ENCODE results near the gene MEAF6.
"Not testable (repeated sequence)": the region's sequence is repeated elsewhere in the genome, so short reads cannot be mapped to it uniquely, and the experiment has no call there.

The MEAF6 gene

DNA sequence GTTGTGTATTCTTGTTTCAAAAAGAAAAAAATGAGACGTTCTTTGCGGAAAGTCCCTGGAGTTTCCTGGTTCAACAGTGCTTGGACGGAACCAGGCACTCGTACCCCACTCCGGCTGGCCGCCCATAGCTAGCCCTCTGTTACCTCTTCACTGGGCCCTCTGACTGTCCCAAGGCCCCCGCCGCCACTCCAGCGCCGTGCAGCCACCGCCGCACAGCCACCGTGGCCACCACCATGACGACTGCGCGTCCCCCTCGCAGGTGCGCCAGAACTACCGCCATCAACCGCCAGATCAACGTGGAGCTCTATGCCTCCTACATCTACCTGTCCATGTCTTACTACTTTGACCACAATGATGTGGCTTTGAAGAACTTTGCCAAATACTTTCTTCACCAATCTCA is 30.0 kb upstream of the MEAF6 start:
- no peak overlapping the region for H3K27ac Mint-ChIP-seq
- peaks cover 85% of the 10 kb centered on the region for H3K36me3 Mint-ChIP-seq (ENCODE audit: low read depth)

DNA sequence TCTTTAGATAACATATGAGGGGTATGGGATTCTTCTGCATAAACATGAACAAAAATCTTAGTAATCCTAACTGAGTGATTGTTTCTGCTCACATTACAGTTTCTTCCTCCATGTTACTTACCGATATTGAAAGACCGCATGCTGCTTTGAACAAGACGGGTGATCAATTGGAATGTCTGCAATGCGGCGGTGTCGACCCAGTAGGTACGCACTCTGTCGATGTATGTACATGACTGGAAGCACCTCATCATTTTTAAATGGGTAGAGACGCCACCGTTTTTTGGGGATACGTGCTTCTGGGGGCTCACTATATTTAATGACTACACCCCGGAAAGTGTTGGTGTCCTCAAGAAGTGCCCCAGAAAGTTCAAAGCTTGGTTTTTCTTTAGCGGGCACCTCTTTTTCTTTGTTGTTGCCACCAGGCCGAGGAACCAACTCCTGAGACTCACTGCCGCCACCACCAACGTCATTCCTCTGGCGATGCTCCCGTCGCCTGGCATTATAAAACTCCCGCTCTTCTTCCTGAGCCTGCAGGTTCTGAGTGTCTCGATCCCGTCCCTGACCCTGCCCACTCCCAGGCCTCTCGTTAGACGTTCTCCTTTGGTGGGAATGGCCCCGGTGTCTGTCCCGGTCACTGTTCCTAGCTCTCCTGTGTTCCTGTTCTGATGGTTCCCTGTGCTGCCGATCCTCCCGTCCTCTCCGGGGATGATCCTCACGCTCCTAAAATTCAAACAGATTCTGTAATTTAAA is 25.6 kb upstream of the MEAF6 start:
- Mint-ChIP-seq H3K9me3 (no peaks in the 10 kb centered on the region), H3K36me3 (ENCODE audit: low read depth) (peaks cover 92% of the 10 kb centered on the region), H3K4me1 (ENCODE audit: low read depth) (peaks cover 18% of the 10 kb centered on the region), H3K4me3 (no peak overlapping the region), H3K27me3 (no peaks in the 10 kb centered on the region), H3K27ac (peak overlapping the region; percentile 20)
- no peak for DNase-seq

More for the DNA sequence above, 30.0 kb upstream of the MEAF6 start:
- peaks cover 7% of the 10 kb centered on the region for H3K4me1 Mint-ChIP-seq (ENCODE audit: low read depth)
- H3K4me3 Mint-ChIP-seq, result no peak overlapping the region
- no peaks in the 10 kb centered on the region for H3K9me3 Mint-ChIP-seq
- DNase-seq, result no peak
- H3K27me3 Mint-ChIP-seq, result no peaks in the 10 kb centered on the region

GRCh38 chr1:37539154-37539553 is 24.6 kb upstream of the MEAF6 start:
- H3K9me3 Mint-ChIP-seq, H3K27ac Mint-ChIP-seq, H3K27me3 Mint-ChIP-seq, H3K4me3 Mint-ChIP-seq, DNase-seq: not testable (repeated sequence)
- H3K4me1 Mint-ChIP-seq (ENCODE audit: low read depth), result peaks cover 23% of the 10 kb centered on the region
- H3K36me3 Mint-ChIP-seq (ENCODE audit: low read depth), result peaks cover 91% of the 10 kb centered on the region

DNA sequence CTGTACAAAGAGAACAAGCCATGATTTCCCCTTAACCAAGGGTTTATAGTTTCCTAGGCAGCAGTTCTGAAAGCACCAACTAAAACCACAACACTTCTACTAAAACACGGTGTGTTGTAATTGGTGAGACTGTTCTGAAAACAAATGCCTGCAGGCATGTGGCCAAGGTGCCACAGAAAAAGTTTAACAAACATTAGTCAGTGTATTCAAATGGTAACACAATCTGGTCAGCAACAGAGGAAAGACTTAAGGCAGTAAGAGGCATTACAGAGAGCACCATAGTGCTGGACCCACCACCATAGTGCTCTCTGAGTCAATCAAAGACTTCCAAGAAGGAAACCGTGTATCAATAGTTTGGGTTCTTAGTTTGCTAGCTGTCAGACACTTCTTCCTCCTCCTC is 22.8 kb upstream of the MEAF6 start:
- Mint-ChIP-seq H3K4me1 (ENCODE audit: low read depth) (peaks cover 26% of the 10 kb centered on the region), H3K4me3 (no peak overlapping the region), H3K9me3 (no peaks in the 10 kb centered on the region), H3K27me3 (no peaks in the 10 kb centered on the region), H3K36me3 (ENCODE audit: low read depth) (peaks cover 87% of the 10 kb centered on the region), H3K27ac (peak overlapping the region; percentile 73)
- DNase-seq, result no peak

- H3K4me3 Mint-ChIP-seq, result no peak overlapping the region
- peak overlapping the region; percentile 26 for H3K27ac Mint-ChIP-seq
- no peak for DNase-seq
- H3K27me3 Mint-ChIP-seq, result no peaks in the 10 kb centered on the region
- peaks cover 52% of the 10 kb centered on the region for H3K36me3 Mint-ChIP-seq (ENCODE audit: low read depth)
- H3K9me3 Mint-ChIP-seq, result no peaks in the 10 kb centered on the region
- H3K4me1 Mint-ChIP-seq (ENCODE audit: low read depth), result peaks cover 26% of the 10 kb centered on the region
These were observed 18.9 kb upstream of the MEAF6 start for GRCh38 chr1:37533317-37534093.

DNA sequence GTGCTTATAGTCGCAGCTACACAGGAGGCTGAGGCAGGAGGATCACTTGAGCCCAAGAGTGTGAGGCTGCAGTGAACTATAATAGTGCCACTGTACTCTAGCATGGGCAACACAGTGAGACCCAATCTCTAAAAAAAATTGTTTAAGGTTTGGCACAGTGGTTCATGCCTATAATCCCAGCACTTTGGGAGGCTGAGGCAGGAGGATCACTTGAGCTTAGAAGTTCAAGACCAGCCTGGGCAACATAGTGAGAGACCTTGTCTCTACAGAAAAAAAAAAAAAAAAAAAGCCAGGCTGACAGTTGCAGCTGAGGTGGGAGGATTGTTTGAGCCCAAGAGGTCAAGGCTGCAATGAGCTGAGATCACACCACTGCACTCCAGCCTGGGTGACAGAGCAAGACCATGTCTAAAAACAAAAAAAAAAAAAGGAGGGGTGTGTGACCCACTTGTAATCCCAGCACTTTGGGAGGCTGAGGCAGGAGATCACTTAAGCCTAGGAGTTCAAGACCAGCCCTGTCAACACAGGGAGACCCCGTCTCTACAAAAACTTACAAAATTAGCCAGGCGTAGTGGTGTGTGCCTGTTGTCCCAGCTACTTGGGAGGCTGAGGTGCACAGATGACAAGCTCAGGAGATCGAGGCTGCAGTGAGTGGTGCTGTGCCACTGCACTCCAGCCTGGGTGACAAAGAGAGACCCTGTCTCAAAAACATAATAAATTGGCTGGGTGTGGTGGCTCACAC is 18.0 kb upstream of the MEAF6 start:
- Mint-ChIP-seq H3K36me3 (ENCODE audit: low read depth) (peaks cover 42% of the 10 kb centered on the region), H3K4me1 (ENCODE audit: low read depth) (peaks cover 21% of the 10 kb centered on the region)
- not testable (repeated sequence) for H3K27me3 Mint-ChIP-seq, H3K9me3 Mint-ChIP-seq, H3K4me3 Mint-ChIP-seq, H3K27ac Mint-ChIP-seq, DNase-seq

DNA sequence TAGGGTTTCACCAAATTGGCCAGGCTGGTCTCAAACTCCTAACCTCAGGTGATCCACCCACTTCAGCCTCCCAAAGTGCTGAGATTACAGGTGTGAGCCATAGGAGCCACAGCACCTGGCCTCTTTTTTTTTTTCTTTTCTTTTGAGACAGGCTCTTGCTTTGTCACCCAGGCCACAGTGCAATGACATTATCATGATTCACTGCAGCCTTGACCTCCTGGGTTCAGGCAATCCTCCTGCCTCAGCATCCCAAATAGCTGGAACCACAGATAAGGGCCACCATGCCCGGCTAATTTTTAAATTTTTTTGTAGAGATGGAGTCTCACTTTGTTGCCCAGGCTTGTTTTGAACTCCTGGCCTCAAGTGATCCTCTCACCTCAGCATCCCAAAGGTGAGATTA is 15.3 kb upstream of the MEAF6 start:
- H3K27ac Mint-ChIP-seq, H3K9me3 Mint-ChIP-seq: not testable (repeated sequence)
- H3K36me3 Mint-ChIP-seq (ENCODE audit: low read depth), result peaks cover 19% of the 10 kb centered on the region

GRCh38 chr1:37519613-37520012 is 5.0 kb upstream of the MEAF6 start:
- peak overlapping the region; percentile 83 for H3K27ac Mint-ChIP-seq
- H3K27me3 Mint-ChIP-seq, result no peaks in the 10 kb centered on the region
- no peak for DNase-seq
- H3K4me1 Mint-ChIP-seq (ENCODE audit: low read depth), result peaks cover 30% of the 10 kb centered on the region
- H3K36me3 Mint-ChIP-seq (ENCODE audit: low read depth), result peaks cover 7% of the 10 kb centered on the region
- no peaks in the 10 kb centered on the region for H3K9me3 Mint-ChIP-seq
- H3K4me3 Mint-ChIP-seq, result peak overlapping the region; percentile 76

More for the DNA sequence above, 15.3 kb upstream of the MEAF6 start:
- not testable (repeated sequence) for H3K27me3 Mint-ChIP-seq; H3K4me1 Mint-ChIP-seq (ENCODE audit: low read depth); H3K4me3 Mint-ChIP-seq; DNase-seq

DNA sequence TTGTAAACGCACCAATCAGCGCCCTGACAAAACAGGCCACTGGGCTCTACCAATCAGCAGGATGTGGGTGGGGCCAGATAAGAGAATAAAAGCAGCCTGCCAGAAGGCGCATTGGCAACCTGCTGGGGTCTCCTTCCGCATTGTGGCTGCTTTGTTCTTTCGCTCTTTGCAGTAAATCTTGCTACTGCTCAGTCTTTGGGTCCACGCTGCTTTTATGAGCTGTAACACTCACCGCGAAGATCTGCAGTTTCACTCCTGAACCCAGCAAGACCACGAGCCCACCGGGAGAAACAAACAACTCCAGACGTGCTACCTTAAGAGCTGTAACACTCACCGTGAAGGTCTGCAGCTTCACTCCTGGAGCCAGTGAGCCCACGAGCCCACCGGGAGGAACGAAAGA is 4.4 kb upstream of the MEAF6 start:
- not testable (repeated sequence) for H3K27me3 Mint-ChIP-seq; H3K9me3 Mint-ChIP-seq; H3K36me3 Mint-ChIP-seq (ENCODE audit: low read depth)
- Mint-ChIP-seq H3K4me1 (ENCODE audit: low read depth) (peaks cover 30% of the 10 kb centered on the region), H3K4me3 (peak overlapping the region; percentile 76), H3K27ac (peak overlapping the region; percentile 83)
- DNase-seq, result peak; percentile 61

DNA sequence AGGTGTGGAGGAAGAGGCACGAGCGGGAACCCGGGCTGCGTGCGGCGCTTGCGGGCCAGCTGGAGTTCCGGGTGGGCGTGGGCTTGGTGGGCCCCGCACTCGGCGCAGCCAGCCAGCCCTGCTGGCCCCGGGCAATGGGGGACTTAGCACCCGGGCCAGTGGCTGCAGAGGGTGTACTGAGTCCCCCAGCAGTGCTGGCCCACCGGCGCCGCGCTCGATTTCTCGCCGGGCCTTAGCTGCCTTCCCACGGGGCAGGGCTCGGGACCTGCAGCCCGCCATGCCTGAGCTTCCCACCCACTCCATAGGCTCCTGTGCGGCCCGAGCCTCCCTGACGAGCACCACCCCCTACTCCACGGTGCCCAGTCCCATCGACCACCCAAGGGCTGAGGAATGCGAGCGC is 3.7 kb upstream of the MEAF6 start:
- not testable (repeated sequence) for H3K4me3 Mint-ChIP-seq, H3K27ac Mint-ChIP-seq, H3K27me3 Mint-ChIP-seq, DNase-seq, H3K9me3 Mint-ChIP-seq
- peaks cover 15% of the 10 kb centered on the region for H3K36me3 Mint-ChIP-seq (ENCODE audit: low read depth)
- H3K4me1 Mint-ChIP-seq (ENCODE audit: low read depth), result peaks cover 35% of the 10 kb centered on the region

- H3K27ac Mint-ChIP-seq, result no peak overlapping the region
- H3K9me3 Mint-ChIP-seq, result no peaks in the 10 kb centered on the region
- peaks cover 20% of the 10 kb centered on the region for H3K36me3 Mint-ChIP-seq (ENCODE audit: low read depth)
- no peak overlapping the region for H3K4me3 Mint-ChIP-seq
- H3K4me1 Mint-ChIP-seq (ENCODE audit: low read depth), result peaks cover 39% of the 10 kb centered on the region
- DNase-seq, result no peak
- no peaks in the 10 kb centered on the region for H3K27me3 Mint-ChIP-seq
These were observed 3.0 kb upstream of the MEAF6 start for GRCh38 chr1:37517569-37517968.

DNA sequence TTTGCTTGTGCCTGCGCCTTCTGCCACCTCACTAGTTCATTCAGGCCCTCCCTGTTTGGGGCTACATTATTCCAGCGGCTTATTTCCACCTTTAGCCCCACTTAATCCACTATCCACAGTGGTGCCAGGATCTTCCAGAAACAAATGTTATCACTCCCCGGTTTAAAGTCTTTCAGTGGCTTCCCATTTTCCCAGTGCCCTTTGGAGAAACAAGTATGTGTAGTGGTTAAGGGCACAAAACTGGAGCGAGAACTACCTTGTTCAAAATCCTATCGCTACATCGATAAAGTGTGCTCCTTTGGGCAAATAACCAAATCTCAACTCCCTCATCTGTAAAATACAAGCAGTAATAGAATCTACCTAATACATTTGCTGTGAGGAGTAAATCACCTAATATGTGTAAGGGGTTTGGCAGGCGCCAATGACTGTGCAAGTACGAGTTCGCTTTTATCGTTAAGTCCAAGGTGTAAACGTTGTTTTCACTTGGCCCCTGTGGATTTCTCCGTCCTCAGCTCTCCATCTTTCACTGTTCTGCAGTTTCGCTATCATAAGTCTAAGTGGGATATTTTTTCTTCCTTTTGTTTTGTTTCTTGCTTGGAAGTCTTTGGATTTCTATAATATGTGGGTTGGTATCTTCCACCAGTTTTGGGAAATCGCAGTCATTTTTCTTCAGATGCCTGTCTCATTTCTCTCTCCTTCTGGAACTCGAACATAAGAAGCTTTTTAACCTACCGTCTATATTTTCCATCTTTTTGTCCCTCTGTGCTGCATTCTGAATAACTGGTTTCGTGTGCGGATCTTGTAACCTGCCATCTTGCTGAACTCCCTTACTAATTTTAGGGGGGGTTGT is 844 bp upstream of the MEAF6 start:
- peaks cover 53% of the 10 kb centered on the region for H3K4me1 Mint-ChIP-seq (ENCODE audit: low read depth)
- peak overlapping the region; percentile 98 for H3K4me3 Mint-ChIP-seq
- peak overlapping the region; percentile 97 for H3K27ac Mint-ChIP-seq
- no peaks in the 10 kb centered on the region for H3K27me3 Mint-ChIP-seq
- H3K9me3 Mint-ChIP-seq, result no peaks in the 10 kb centered on the region
- DNase-seq, result no peak
- H3K36me3 Mint-ChIP-seq (ENCODE audit: low read depth), result peaks cover 36% of the 10 kb centered on the region

- Mint-ChIP-seq H3K4me3 (peak overlapping the region; percentile 98), H3K4me1 (ENCODE audit: low read depth) (peaks cover 47% of the 10 kb centered on the region), H3K36me3 (ENCODE audit: low read depth) (peaks cover 47% of the 10 kb centered on the region)
These were observed 694 bp downstream of the MEAF6 start for GRCh38 chr1:37513795-37514349.

GRCh38 chr1:37509181-37509580 is 5.4 kb downstream of the MEAF6 start:
- DNase-seq, result no peak
- Mint-ChIP-seq H3K4me1 (ENCODE audit: low read depth) (peaks cover 48% of the 10 kb centered on the region), H3K36me3 (ENCODE audit: low read depth) (peaks cover 87% of the 10 kb centered on the region), H3K27ac (peak overlapping the region; percentile 2), H3K4me3 (no peak overlapping the region), H3K9me3 (no peaks in the 10 kb centered on the region), H3K27me3 (no peaks in the 10 kb centered on the region)

More at GRCh38 chr1:37513795-37514349, 694 bp downstream of the MEAF6 start:
- Mint-ChIP-seq H3K27me3 (no peaks in the 10 kb centered on the region), H3K9me3 (no peaks in the 10 kb centered on the region), H3K27ac (peak overlapping the region; percentile 98)
- peak; percentile 77 for DNase-seq
